Left lobe of liver (tissue), 2 donors: ENCODE data around the gene RAP1GAP. TPM values are rescaled to one million over a fixed set of nuclear protein-coding genes. Genes with fewer than 3 reads are reported as not detected.

Experiments
- ATAC-seq: fragments of 200-7000 bp; cut with Tn5 transposase; one replicate; pipeline ENCODE4 v1.9.1; 2020; ENCODE audit warnings: mild to moderate bottlenecking, moderate library complexity
- DNase-seq: peaks from one replicate; pipeline ENCODE4 v3.0.0-alpha.2; 2020; ENCODE audit warnings: low spot score
- total RNA-seq: library from RNA; stranded (reverse); gene quantifications from one replicate; pipeline ENCODE4 v1.2.1, GENCODE V29; 2021
- donor health status: DM: no; HTN: no; CAD: no; lungs with moderate emphysema.
- donor health status: DM: no; HTN: yes; CAD: no.

RAP1GAP gene
- total RNA-seq, 1 donor from 2014 or later = 10.8 TPM

DNA sequence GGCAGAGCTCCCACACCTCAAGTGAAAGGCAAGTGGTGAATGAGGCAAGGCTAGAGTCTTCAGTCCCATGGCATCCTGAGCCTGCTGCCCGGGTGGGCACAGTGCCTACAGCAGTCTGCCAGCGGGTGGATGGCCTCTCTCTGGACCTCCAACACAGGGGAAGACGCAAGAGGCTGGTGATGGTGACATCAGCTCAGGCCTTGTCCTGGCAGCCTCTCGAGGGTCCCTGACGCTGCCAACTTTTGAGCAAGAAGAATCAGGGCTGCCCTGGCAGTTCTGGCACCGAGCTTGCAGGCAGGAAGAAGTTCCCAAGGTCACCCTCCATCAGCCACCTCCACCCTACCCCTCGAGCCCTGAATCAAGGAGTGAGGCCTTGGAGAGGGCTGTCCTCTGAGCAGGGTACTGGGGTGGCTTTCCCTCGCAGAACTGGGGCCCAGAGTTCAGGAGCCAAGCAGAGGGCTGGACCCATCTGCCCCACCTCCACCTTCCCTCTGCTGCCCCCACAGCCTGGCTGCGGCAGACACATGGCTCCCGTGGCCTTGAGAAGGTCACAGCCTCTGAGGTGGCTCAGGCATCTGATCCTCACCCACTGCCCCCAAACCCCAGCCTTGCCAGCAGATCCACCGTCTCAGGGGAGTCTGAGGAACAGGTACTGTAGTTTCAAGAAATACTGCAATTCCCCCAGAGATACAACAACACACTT lies 5.8 kb downstream of the RAP1GAP start:
- ATAC-seq (no peak), DNase-seq (no peak)

- ATAC-seq = no peak
- DNase-seq = no peak
These were observed 6.5 kb downstream of the RAP1GAP start for GRCh38 chr1:21662426-21663247.

DNA sequence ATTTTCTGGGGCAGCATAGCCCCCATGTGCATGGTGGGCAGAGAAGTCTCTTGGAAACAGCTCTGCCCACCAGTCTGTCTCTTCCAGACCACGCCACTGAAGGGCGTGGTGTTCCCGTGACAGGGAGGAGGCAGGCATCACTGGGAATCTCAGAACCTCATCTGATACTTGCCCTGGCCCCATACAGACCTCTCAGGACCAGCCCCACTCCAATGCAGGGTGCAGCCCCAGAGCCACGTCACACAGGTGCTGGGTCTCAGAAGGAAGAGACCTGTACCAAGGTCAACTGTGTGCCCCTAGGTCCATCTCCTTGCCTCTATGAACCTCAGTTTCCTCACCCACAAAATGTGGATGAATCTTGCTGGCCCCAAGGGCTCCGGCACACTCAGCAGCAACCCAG lies 7.3 kb downstream of the RAP1GAP start:
- DNase-seq (no peak), ATAC-seq (no peak)

- DNase-seq (no peak), ATAC-seq (no peak)
These were observed 9.2 kb downstream of the RAP1GAP start for GRCh38 chr1:21659924-21660326.

DNA sequence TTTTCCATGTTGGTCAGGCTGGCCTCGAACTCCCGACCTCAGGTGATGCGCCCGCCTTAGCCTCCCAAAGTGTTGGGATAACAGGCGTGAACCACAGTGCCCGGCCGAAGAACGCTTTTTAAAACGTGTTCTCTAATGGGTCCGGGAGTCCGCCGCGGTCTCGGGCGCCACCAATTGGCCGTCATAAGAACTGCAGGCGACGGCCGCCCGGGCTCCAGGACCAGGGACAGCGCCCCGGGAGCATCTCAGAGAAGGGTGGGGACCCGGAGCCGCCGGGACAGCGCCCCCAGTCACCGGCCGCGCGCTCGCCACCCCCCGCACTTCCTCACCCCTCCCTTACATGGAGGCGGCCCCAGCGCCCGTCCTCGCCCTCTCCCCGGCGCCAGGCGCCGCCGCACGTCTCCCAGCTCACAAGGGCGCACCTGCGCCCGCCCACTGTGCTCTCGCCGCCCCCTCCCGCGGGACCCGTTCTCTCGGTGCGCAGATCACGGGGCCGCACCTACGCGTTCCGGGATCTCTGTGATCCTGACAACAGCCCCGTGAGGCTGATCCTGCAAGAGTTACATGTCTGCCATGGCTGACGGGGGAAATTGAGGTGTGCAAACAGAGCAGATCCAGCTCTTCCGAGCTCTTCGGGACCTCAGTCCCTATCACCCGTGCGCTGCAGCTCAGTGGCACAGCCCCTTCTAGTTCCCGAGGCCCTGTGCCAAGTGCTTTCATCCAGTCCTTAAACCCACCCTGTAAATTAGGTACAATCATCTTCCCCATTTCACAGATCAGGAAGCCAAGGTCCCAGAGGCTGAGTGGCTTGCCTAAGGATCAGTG lies 9.8 kb downstream of the RAP1GAP start:
- ATAC-seq (peak; percentile 98), DNase-seq (peak; percentile 79)

GRCh38 chr1:21657456-21658190 lies 11.5 kb downstream of the RAP1GAP start:
- DNase-seq = no peak

DNA sequence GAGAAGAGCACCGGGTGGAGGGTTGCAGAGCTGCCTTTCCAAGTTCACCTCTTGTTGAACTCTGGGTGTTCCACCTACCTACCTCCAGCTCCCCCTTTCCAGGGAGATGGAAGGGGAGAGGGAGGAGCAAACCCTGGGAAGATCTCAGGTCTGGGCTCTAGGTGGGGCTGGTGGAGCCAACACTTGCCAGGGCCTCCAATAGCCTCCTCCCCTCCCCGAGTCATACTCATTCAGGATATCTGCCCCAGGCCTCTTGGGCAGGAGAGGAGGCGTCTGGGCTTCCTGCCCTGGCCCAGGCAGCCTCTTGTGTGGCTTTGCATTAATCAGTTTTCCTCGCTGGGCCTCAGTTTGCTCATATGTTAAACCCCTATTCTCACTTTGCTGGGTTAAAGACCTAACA lies 13.4 kb downstream of the RAP1GAP start:
- ATAC-seq (no peak), DNase-seq (no peak)

More at GRCh38 chr1:21657456-21658190, 11.5 kb downstream of the RAP1GAP start:
- ATAC-seq = no peak

DNA sequence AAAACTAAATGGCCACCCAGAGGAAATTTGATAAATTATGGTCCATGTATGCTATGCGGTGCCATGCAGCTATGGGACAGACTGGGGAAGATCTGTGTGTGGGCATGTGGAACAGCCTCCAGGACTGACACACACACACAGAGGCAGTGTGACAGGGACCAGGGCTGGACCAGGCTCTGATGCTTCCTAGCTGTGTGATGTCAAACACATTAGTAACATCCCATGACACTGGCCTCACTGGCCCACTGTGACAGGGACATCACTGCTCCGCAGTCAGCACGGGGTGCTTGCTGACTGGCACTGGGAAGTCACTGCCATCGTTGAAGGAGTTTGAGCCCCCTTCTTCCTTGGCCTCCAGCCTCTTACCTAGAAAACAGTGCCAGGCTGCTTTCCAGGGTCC lies 13.9 kb downstream of the RAP1GAP start:
- ATAC-seq = no peak
- no peak for DNase-seq

GRCh38 chr1:21654209-21654608 lies 14.9 kb downstream of the RAP1GAP start:
- ATAC-seq = no peak
- DNase-seq = no peak

DNA sequence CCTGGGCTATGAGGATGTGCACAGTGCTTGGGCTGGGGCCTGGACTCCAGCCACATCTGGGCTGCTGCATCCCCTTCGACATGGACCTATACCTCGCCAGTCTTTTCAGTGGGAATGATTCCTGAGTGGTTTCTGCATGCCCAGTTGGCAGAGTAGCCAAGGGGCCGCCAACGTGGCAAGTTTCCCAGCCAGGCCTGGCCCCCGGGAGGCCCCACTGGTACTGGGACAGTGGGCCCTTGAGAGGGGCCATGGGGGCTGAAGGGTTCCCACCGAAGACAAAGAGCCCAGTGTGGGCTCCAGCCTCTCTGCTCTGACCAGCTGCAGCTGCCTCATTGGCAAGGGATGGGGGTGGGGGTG lies 15.4 kb downstream of the RAP1GAP start:
- no peak for DNase-seq
- ATAC-seq = no peak

GRCh38 chr1:21652937-21653743 lies 16.0 kb downstream of the RAP1GAP start:
- no peak for ATAC-seq

DNA sequence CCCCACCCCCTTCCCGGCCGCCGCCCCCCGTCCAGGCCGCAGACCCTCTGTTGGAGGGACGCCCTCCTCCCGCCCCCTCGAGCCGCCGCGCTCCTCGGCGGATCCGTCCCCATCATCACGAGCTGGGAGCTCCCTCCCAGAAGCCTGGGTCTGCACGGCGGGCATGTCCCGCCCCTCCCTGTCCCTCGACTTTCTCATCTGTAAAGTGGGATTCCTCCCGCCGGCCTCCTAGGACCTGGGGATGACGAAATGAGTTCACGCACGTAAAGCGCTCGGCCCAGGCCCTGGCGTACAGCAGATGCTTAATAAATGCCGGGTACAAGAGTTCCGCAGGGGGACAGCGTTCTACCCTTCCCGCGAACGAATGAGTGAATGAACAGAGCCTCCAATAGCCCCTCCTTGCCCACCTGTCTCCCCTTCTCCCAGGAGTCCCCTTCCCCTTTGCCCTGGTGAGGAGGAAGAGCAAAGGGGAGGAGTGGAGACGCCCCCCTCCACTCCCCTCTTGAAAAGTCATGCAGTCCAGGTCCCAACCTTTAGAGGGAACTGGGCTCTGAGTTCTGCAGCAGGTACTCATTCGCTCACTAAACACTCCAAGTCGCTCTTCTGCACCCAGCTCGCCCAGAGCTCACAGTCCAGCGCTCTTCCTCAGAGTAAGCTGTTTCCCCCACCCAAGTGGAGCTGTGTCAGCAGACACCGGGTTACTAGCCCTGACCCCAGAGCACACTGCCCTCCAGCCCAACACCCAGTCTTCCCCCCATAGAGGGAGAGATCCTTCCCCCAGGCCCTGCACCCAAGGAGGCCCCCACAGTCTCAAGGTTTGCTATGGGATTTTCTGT lies 16.8 kb downstream of the RAP1GAP start:
- ATAC-seq (no peak), DNase-seq (no peak)

More at GRCh38 chr1:21652937-21653743, 16.0 kb downstream of the RAP1GAP start:
- DNase-seq = no peak

GRCh38 chr1:21651214-21652042 lies 17.7 kb downstream of the RAP1GAP start:
- DNase-seq (no peak), ATAC-seq (peak; percentile 84)

GRCh38 chr1:21650400-21650799 lies 18.8 kb downstream of the RAP1GAP start:
- ATAC-seq = no peak
- no peak for DNase-seq

DNA sequence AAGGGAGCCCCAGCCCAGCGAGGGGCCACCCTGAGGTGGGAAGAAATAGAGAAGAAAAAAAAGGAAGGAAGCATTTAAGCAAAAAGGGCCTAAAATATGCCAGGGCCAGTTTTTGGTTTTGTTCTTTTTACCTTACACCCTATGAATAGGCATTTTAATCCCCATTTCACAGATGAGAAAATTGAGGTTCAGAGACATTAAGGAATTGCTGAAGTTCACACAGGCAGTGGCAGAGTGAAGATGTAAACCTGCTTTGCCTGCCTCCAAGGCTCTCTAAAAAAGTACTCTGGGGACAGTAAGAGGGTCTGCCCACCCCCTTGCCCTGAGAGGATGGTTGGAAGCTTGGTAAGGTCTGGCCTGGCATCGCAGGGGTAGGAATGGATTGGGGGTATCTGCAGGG lies 19.8 kb downstream of the RAP1GAP start:
- no peak for DNase-seq
- no peak for ATAC-seq

DNA sequence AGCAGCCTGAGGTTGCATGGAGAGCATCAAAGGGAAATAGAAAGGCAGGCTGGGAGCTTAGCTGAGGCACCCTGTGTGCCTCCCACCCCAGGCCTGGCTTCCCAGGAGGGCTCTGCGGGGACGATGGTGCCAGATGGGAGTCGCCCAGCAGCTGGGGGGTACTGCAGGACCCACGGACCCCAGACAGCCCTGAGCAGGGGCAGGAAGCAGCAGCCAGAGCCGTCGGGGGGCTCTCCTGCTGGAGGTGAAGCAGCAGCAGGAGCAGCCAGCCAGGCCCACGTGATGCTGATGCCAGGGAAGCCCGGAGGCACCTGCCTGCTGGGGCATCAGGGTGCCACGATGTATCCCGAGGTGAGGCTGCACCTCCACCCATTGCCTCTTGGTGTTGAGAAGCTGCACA lies 20.4 kb downstream of the RAP1GAP start:
- DNase-seq (no peak), ATAC-seq (no peak)

DNA sequence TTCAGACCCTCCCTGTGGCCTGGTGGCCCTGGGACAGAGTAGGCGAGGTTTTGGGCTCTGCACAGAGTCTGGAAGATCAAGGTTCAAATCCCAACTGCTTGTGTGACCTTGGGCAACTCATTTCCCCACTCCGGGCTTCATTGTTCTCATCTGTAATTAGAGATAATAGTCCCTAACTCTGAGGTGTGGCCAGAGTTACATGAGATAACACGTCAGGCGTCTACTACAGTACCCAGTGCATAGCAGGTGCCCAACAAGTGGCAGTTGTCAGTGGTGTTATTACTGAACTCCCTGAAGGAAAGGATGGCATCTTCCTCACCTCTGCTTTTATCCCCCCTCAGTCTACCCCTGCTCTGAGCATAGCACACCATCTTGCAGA lies 20.8 kb downstream of the RAP1GAP start:
- DNase-seq (no peak), ATAC-seq (no peak)
